NT2/D1 (cell line): ENCODE results near the gene ACER3.
"Not testable (repeated sequence)": the region's sequence is repeated elsewhere in the genome, so short reads cannot be mapped to it uniquely, and the experiment has no call there.

Experiments used
- DNase-seq: peaks from one replicate; pipeline ENCODE4 v3.0.0-alpha.2; 2011; ENCODE audit warnings: low read depth, low spot score
- H3K27me3 ChIP-seq: 2 replicates; pipeline ENCODE4 v1.6.0; 2011; ENCODE audit warnings: mild to moderate bottlenecking; ENCODE audit not compliant: insufficient read length, insufficient read depth
- H3K36me3 ChIP-seq: 2 replicates; pipeline ENCODE4 v1.6.1; 2011; ENCODE audit warnings: mild to moderate bottlenecking, low read length, mixed read lengths; ENCODE audit not compliant: insufficient read depth, insufficient read length
- H3K4me1 ChIP-seq: 2 replicates; pipeline ENCODE4 v1.5.1; 2011; ENCODE audit not compliant: insufficient read depth, insufficient read length
- H3K4me3 ChIP-seq: 2 replicates; pipeline ENCODE4 v1.5.1; 2011; ENCODE audit warnings: low read depth; ENCODE audit not compliant: insufficient read length
- H3K9ac ChIP-seq: 2 replicates; pipeline ENCODE4 v1.6.0; 2011; ENCODE audit warnings: low read depth; ENCODE audit not compliant: insufficient read length
- H3K9me3 ChIP-seq: 2 replicates; pipeline ENCODE4 v1.5.1; 2011; ENCODE audit warnings: mild to moderate bottlenecking, low read length; ENCODE audit not compliant: insufficient read depth
- SUZ12 ChIP-seq: IDR thresholded peaks from 2 replicates; pipeline ENCODE4 v1.6.1; 2011; ENCODE audit not compliant: insufficient read length, insufficient read depth; ENCODE audit errors: extremely low read depth
- YY1 ChIP-seq: IDR thresholded peaks from 2 replicates; pipeline ENCODE4 v1.6.1; 2011; ENCODE audit not compliant: insufficient read length, insufficient read depth
- ZNF274 ChIP-seq: IDR thresholded peaks from 2 replicates; pipeline ENCODE4 v1.6.1; 2011; ENCODE audit warnings: mild to moderate bottlenecking, low read depth, low read length

ACER3 gene

DNA sequence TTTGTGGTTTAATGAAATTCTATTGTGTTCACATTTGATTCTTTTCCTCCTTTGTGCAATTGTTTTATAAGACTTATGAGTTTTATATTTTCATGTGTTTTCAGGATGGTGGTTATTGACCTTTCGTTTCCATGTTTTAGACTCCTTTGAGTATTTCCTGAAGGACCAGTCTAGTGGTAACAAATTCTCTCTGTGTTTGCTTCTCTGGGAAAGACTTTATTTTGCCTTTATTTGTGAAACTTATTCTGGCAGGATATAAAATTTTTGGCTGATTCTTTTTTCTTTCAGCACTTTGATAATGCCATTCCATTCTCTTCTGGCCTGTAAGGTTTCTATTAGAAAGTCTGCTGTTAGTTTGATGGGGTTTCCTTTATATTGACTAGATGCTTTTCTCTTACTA is 83.5 kb downstream of the ACER3 start:
- TF ChIP-seq SUZ12 (no peak), YY1 (no peak), ZNF274 (no peak)
- Histone ChIP-seq H3K36me3 (no peaks in the 10 kb centered on the region), H3K9ac (no peak overlapping the region)

GRCh38 chr11:76946223-76946622 is 85.5 kb downstream of the ACER3 start:
- H3K9ac ChIP-seq, result no peak overlapping the region
- no peaks in the 10 kb centered on the region for H3K27me3 ChIP-seq
- H3K9me3 ChIP-seq, result peaks cover 7% of the 10 kb centered on the region; the same call in 1 of the 2 replicates
- H3K4me1 ChIP-seq, result no peaks in the 10 kb centered on the region
- no peak for DNase-seq
- no peak overlapping the region for H3K4me3 ChIP-seq
- H3K36me3 ChIP-seq, result no peaks in the 10 kb centered on the region
- TF ChIP-seq SUZ12, result no peak
- TF ChIP-seq ZNF274, result no peak
- TF ChIP-seq YY1, result no peak

More for the DNA sequence above, 83.5 kb downstream of the ACER3 start:
- Histone ChIP-seq H3K4me1 (no peaks in the 10 kb centered on the region), H3K27me3 (no peaks in the 10 kb centered on the region), H3K9me3 (peaks cover 7% of the 10 kb centered on the region; the same call in 1 of the 2 replicates), H3K4me3 (no peak overlapping the region)
- DNase-seq, result no peak

DNA sequence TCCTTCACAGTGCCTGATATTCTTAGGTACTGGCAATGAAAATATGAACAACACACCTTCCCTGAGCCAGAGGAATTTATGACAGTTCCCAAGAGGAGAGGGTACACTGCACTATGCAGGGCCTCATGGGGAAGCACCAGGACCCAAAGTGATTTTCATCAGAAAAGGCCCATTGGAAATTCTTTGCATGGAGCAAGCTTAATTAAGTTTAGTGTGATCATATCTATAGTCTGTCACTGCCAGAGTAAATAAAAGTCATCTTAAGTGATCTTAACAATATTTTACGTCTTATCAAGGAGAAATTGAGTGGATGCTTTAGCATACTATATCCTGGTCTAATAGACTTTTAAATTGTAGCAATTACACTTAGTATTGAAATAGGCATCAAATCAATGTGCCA is 86.5 kb downstream of the ACER3 start:
- no peak overlapping the region for H3K4me3 ChIP-seq
- DNase-seq, result no peak
- H3K9me3 ChIP-seq, result peaks cover 7% of the 10 kb centered on the region; the same call in 1 of the 2 replicates
- TF ChIP-seq ZNF274 (no peak), YY1 (no peak), SUZ12 (no peak)
- no peak overlapping the region for H3K9ac ChIP-seq
- H3K27me3 ChIP-seq, result no peaks in the 10 kb centered on the region
- no peaks in the 10 kb centered on the region for H3K36me3 ChIP-seq
- H3K4me1 ChIP-seq, result no peaks in the 10 kb centered on the region

- H3K36me3 ChIP-seq, result no peaks in the 10 kb centered on the region
- no peak overlapping the region for H3K4me3 ChIP-seq
- TF ChIP-seq ZNF274 (no peak), SUZ12 (no peak), YY1 (no peak)
- no peaks in the 10 kb centered on the region for H3K4me1 ChIP-seq
- DNase-seq, result no peak
- H3K9me3 ChIP-seq, result peaks cover 7% of the 10 kb centered on the region; the same call in 1 of the 2 replicates
- H3K9ac ChIP-seq, result no peak overlapping the region
- no peaks in the 10 kb centered on the region for H3K27me3 ChIP-seq
Observed at GRCh38 chr11:76947800-76948199, 87.1 kb downstream of the ACER3 start.

- Histone ChIP-seq H3K9me3 (no peaks in the 10 kb centered on the region), H3K4me1 (no peaks in the 10 kb centered on the region), H3K36me3 (peaks cover 2% of the 10 kb centered on the region), H3K9ac (no peak overlapping the region), H3K27me3 (no peaks in the 10 kb centered on the region), H3K4me3 (no peak overlapping the region)
- no peak for TF ChIP-seq ZNF274
- TF ChIP-seq SUZ12, result no peak
- TF ChIP-seq YY1, result no peak
- no peak for DNase-seq
Observed at GRCh38 chr11:76955459-76956114, 94.9 kb downstream of the ACER3 start.

GRCh38 chr11:76962583-76963416 is 102.1 kb downstream of the ACER3 start:
- H3K36me3 ChIP-seq, result peaks cover 11% of the 10 kb centered on the region
- DNase-seq, result no peak
- peaks cover 17% of the 10 kb centered on the region; the same call in 1 of the 2 replicates for H3K9me3 ChIP-seq
- H3K27me3 ChIP-seq, result no peaks in the 10 kb centered on the region
- no peak overlapping the region for H3K9ac ChIP-seq
- H3K4me1 ChIP-seq, result no peaks in the 10 kb centered on the region
- TF ChIP-seq ZNF274 (no peak), SUZ12 (no peak), YY1 (no peak)
- H3K4me3 ChIP-seq, result no peak overlapping the region

GRCh38 chr11:76963417-76964168 is 102.9 kb downstream of the ACER3 start:
- not testable (repeated sequence) for H3K4me3 ChIP-seq, H3K4me1 ChIP-seq, H3K27me3 ChIP-seq, H3K9ac ChIP-seq, DNase-seq
- H3K36me3 ChIP-seq, result peaks cover 11% of the 10 kb centered on the region
- peaks cover 17% of the 10 kb centered on the region; the same call in 1 of the 2 replicates for H3K9me3 ChIP-seq
